IPS-20b (cell line): ENCODE data around the gene DDIT4L.

Experiments
- H3K27ac ChIP-seq: one replicate; pipeline ENCODE4 v1.5.1; 2013; ENCODE audit warnings: low read length
- H3K27me3 ChIP-seq: 2 replicates; pipeline ENCODE4 v1.6.1; 2013; ENCODE audit warnings: mild to moderate bottlenecking, low read length, inconsistent platforms; ENCODE audit not compliant: insufficient read depth
- H3K36me3 ChIP-seq: 2 replicates; pipeline ENCODE4 v1.6.1; 2013; ENCODE audit warnings: low read depth, mild to moderate bottlenecking, inconsistent platforms, low read length, moderate library complexity; ENCODE audit not compliant: insufficient read depth
- H3K4me1 ChIP-seq: 2 replicates; pipeline ENCODE4 v1.6.1; 2013; ENCODE audit warnings: mild to moderate bottlenecking, control low read depth, inconsistent platforms, low read length, moderate library complexity; ENCODE audit not compliant: insufficient read depth
- H3K4me3 ChIP-seq: 2 replicates; pipeline ENCODE4 v1.5.1; 2013; ENCODE audit warnings: mild to moderate bottlenecking, low read length, inconsistent platforms
- H3K9ac ChIP-seq: 2 replicates; pipeline ENCODE4 v1.6.1; 2013; ENCODE audit warnings: low read depth, mild to moderate bottlenecking, inconsistent platforms, low read length, moderate library complexity
- H3K9me3 ChIP-seq: 2 replicates; pipeline ENCODE4 v1.6.1; 2013; ENCODE audit warnings: mild to moderate bottlenecking, low read depth, low read length, inconsistent platforms; ENCODE audit not compliant: insufficient read depth

The DDIT4L gene

GRCh38 chr4:100187781-100188180 lies 2.5 kb downstream of the DDIT4L start:
- Histone ChIP-seq H3K9ac (no peak overlapping the region), H3K9me3 (no peaks in the 10 kb centered on the region), H3K27me3 (peaks cover 46% of the 10 kb centered on the region), H3K27ac (no peak overlapping the region), H3K4me3 (no peak overlapping the region), H3K36me3 (peaks cover 4% of the 10 kb centered on the region; the same call in 1 of the 2 replicates), H3K4me1 (peaks cover 17% of the 10 kb centered on the region; the same call in 1 of the 2 replicates)

GRCh38 chr4:100184787-100185186 lies 5.5 kb downstream of the DDIT4L start:
- H3K9ac ChIP-seq, result no peak overlapping the region

GRCh38 chr4:100177855-100178254 lies 12.4 kb downstream of the DDIT4L start:
- Histone ChIP-seq H3K9me3 (no peaks in the 10 kb centered on the region), H3K36me3 (no peaks in the 10 kb centered on the region), H3K9ac (no peak overlapping the region), H3K27ac (no peak overlapping the region), H3K4me1 (no peaks in the 10 kb centered on the region), H3K27me3 (no peaks in the 10 kb centered on the region), H3K4me3 (no peak overlapping the region)

More at GRCh38 chr4:100184787-100185186, 5.5 kb downstream of the DDIT4L start:
- Histone ChIP-seq H3K4me3 (no peak overlapping the region), H3K9me3 (no peaks in the 10 kb centered on the region), H3K27ac (no peak overlapping the region), H3K27me3 (peaks cover 24% of the 10 kb centered on the region), H3K36me3 (peaks cover 4% of the 10 kb centered on the region; the same call in 1 of the 2 replicates), H3K4me1 (peaks cover 17% of the 10 kb centered on the region; the same call in 1 of the 2 replicates)

- no peaks in the 10 kb centered on the region for H3K36me3 ChIP-seq
- no peak overlapping the region for H3K27ac ChIP-seq
- H3K9me3 ChIP-seq, result no peaks in the 10 kb centered on the region
- no peak overlapping the region for H3K4me3 ChIP-seq
- no peaks in the 10 kb centered on the region for H3K27me3 ChIP-seq
- H3K9ac ChIP-seq, result no peak overlapping the region
- H3K4me1 ChIP-seq, result no peaks in the 10 kb centered on the region
Observed at GRCh38 chr4:100177126-100177525, 13.1 kb downstream of the DDIT4L start.

- H3K9me3 ChIP-seq, result no peaks in the 10 kb centered on the region
- H3K36me3 ChIP-seq, result no peaks in the 10 kb centered on the region
- no peak overlapping the region for H3K9ac ChIP-seq
- H3K4me1 ChIP-seq, result no peaks in the 10 kb centered on the region
- H3K27me3 ChIP-seq, result no peaks in the 10 kb centered on the region
- H3K27ac ChIP-seq, result no peak overlapping the region
- H3K4me3 ChIP-seq, result no peak overlapping the region
Observed at GRCh38 chr4:100175858-100176257, 14.4 kb downstream of the DDIT4L start.

- H3K4me1 ChIP-seq, result no peaks in the 10 kb centered on the region
- no peaks in the 10 kb centered on the region for H3K27me3 ChIP-seq
- H3K36me3 ChIP-seq, result no peaks in the 10 kb centered on the region
- no peaks in the 10 kb centered on the region for H3K9me3 ChIP-seq
- H3K27ac ChIP-seq, result no peak overlapping the region
- H3K4me3 ChIP-seq, result no peak overlapping the region
- H3K9ac ChIP-seq, result no peak overlapping the region
Observed at GRCh38 chr4:100174985-100175383, 15.3 kb downstream of the DDIT4L start.

- no peak overlapping the region for H3K9ac ChIP-seq
- H3K36me3 ChIP-seq, result no peaks in the 10 kb centered on the region
- no peak overlapping the region for H3K27ac ChIP-seq
- H3K27me3 ChIP-seq, result no peaks in the 10 kb centered on the region
- H3K4me1 ChIP-seq, result no peaks in the 10 kb centered on the region; the same call in 1 of the 2 replicates
- no peaks in the 10 kb centered on the region for H3K9me3 ChIP-seq
- no peak overlapping the region for H3K4me3 ChIP-seq
Observed at GRCh38 chr4:100170986-100171385, 19.3 kb downstream of the DDIT4L start.

- no peak overlapping the region for H3K4me3 ChIP-seq
- no peaks in the 10 kb centered on the region for H3K36me3 ChIP-seq
- no peak overlapping the region for H3K27ac ChIP-seq
- H3K9me3 ChIP-seq, result no peaks in the 10 kb centered on the region
- H3K27me3 ChIP-seq, result no peaks in the 10 kb centered on the region
- peaks cover 6% of the 10 kb centered on the region for H3K4me1 ChIP-seq
- H3K9ac ChIP-seq, result no peak overlapping the region
Observed at GRCh38 chr4:100169491-100170485, 20.5 kb downstream of the DDIT4L start.

- H3K9me3 ChIP-seq, result no peaks in the 10 kb centered on the region
- no peak overlapping the region for H3K4me3 ChIP-seq
- H3K27me3 ChIP-seq, result no peaks in the 10 kb centered on the region
- H3K36me3 ChIP-seq, result no peaks in the 10 kb centered on the region
- no peak overlapping the region for H3K9ac ChIP-seq
- no peak overlapping the region for H3K27ac ChIP-seq
- peaks cover 6% of the 10 kb centered on the region for H3K4me1 ChIP-seq
Observed at GRCh38 chr4:100168521-100168920, 21.7 kb downstream of the DDIT4L start.

- Histone ChIP-seq H3K27me3 (no peaks in the 10 kb centered on the region), H3K36me3 (no peaks in the 10 kb centered on the region), H3K4me1 (peaks cover 6% of the 10 kb centered on the region), H3K9ac (no peak overlapping the region), H3K9me3 (peaks cover 8% of the 10 kb centered on the region; the same call in 1 of the 2 replicates), H3K27ac (no peak overlapping the region), H3K4me3 (no peak overlapping the region)
Observed at GRCh38 chr4:100166297-100167039, 23.8 kb downstream of the DDIT4L start.

GRCh38 chr4:100165809-100166208 lies 24.5 kb downstream of the DDIT4L start:
- Histone ChIP-seq H3K9ac (no peak overlapping the region), H3K4me3 (no peak overlapping the region), H3K36me3 (no peaks in the 10 kb centered on the region), H3K27ac (no peak overlapping the region), H3K9me3 (peaks cover 9% of the 10 kb centered on the region; the same call in 1 of the 2 replicates), H3K27me3 (no peaks in the 10 kb centered on the region), H3K4me1 (peaks cover 6% of the 10 kb centered on the region)
